Measurements from ENCODE around the gene EVX1. TPM values are rescaled to one million over a fixed set of nuclear protein-coding genes. Genes with fewer than 3 reads are reported as not detected.

Gene EVX1
- total RNA-seq, 1 donor from 2014 or later: not detected

GRCh38 chr7:27260211-27260610 lies 17.6 kb downstream of the EVX1 start:
- Histone ChIP-seq H3K9me3 (replicated peaks) (no peaks in the 10 kb centered on the region), H3K4me1 (no peaks in the 10 kb centered on the region), H3K4me3 (no peak overlapping the region), H3K27me3 (ENCODE audit: low read depth) (peaks cover 77% of the 10 kb centered on the region), H3K36me3 (no peaks in the 10 kb centered on the region), H3K27ac (replicated peaks) (no peak overlapping the region)
- no peak for TF ChIP-seq CTCF (IDR thresholded peaks at IDR 0.05; ENCODE audit: borderline replicate concordance)
- intact Hi-C loops (cut with micrococcal nuclease): no loop called here
- DNase-seq: no peak

GRCh38 chr7:27262121-27262520 lies 19.5 kb downstream of the EVX1 start:
- no peak overlapping the region for H3K4me3 ChIP-seq
- no peak for DNase-seq
- intact Hi-C loops (cut with micrococcal nuclease): no loop called here
- TF ChIP-seq CTCF (IDR thresholded peaks at IDR 0.05; ENCODE audit: borderline replicate concordance): no peak
- H3K27ac ChIP-seq (replicated peaks): no peak overlapping the region
- H3K27me3 ChIP-seq (ENCODE audit: low read depth): peaks cover 76% of the 10 kb centered on the region
- no peaks in the 10 kb centered on the region for H3K9me3 ChIP-seq (replicated peaks)
- no peaks in the 10 kb centered on the region for H3K36me3 ChIP-seq
- no peaks in the 10 kb centered on the region for H3K4me1 ChIP-seq

GRCh38 chr7:27263781-27264180 lies 21.2 kb downstream of the EVX1 start:
- no peak overlapping the region for H3K4me3 ChIP-seq
- peaks cover 78% of the 10 kb centered on the region for H3K27me3 ChIP-seq (ENCODE audit: low read depth)
- intact Hi-C loops (cut with micrococcal nuclease): no loop called here
- no peak for TF ChIP-seq CTCF (IDR thresholded peaks at IDR 0.05; ENCODE audit: borderline replicate concordance)
- no peaks in the 10 kb centered on the region for H3K36me3 ChIP-seq
- DNase-seq: no peak
- H3K27ac ChIP-seq (replicated peaks): no peak overlapping the region
- no peaks in the 10 kb centered on the region for H3K4me1 ChIP-seq
- no peaks in the 10 kb centered on the region for H3K9me3 ChIP-seq (replicated peaks)

GRCh38 chr7:27269455-27269854 lies 26.9 kb downstream of the EVX1 start:
- no peak overlapping the region for H3K27ac ChIP-seq (replicated peaks)
- intact Hi-C loops (cut with micrococcal nuclease): no loop called here
- TF ChIP-seq CTCF (IDR thresholded peaks at IDR 0.05; ENCODE audit: borderline replicate concordance): no peak
- H3K4me1 ChIP-seq: no peaks in the 10 kb centered on the region
- DNase-seq: no peak
- H3K4me3 ChIP-seq: no peak overlapping the region
- no peaks in the 10 kb centered on the region for H3K36me3 ChIP-seq
- peaks cover 66% of the 10 kb centered on the region for H3K27me3 ChIP-seq (ENCODE audit: low read depth)
- peaks cover 34% of the 10 kb centered on the region for H3K9me3 ChIP-seq (replicated peaks)

GRCh38 chr7:27271384-27271783 lies 28.8 kb downstream of the EVX1 start:
- DNase-seq: no peak
- Histone ChIP-seq H3K27me3 (ENCODE audit: low read depth) (peaks cover 52% of the 10 kb centered on the region), H3K4me3 (no peak overlapping the region), H3K4me1 (no peaks in the 10 kb centered on the region), H3K36me3 (no peaks in the 10 kb centered on the region), H3K27ac (replicated peaks) (no peak overlapping the region), H3K9me3 (replicated peaks) (peaks cover 34% of the 10 kb centered on the region)
- intact Hi-C loops (cut with micrococcal nuclease): no loop called here
- TF ChIP-seq CTCF (IDR thresholded peaks at IDR 0.05; ENCODE audit: borderline replicate concordance): no peak

GRCh38 chr7:27277628-27278027 lies 35.0 kb downstream of the EVX1 start:
- DNase-seq: no peak
- Histone ChIP-seq H3K27me3 (ENCODE audit: low read depth) (peaks cover 35% of the 10 kb centered on the region), H3K36me3 (no peaks in the 10 kb centered on the region), H3K27ac (replicated peaks) (no peak overlapping the region), H3K9me3 (replicated peaks) (peaks cover 17% of the 10 kb centered on the region), H3K4me1 (no peaks in the 10 kb centered on the region), H3K4me3 (no peak overlapping the region)
- TF ChIP-seq CTCF (IDR thresholded peaks at IDR 0.05; ENCODE audit: borderline replicate concordance): no peak
- intact Hi-C loops (cut with micrococcal nuclease): no loop called here

All from left ventricle myocardium inferior (tissue), 1 donor.